ENCODE measurements around the gene PTPRZ1. TPM values are rescaled to one million over a fixed set of nuclear protein-coding genes. Genes with fewer than 3 reads are reported as not detected.

PTPRZ1 gene
- total and polyA plus RNA-seq, 2 donors, result 0.47 to 1.0 TPM

DNA sequence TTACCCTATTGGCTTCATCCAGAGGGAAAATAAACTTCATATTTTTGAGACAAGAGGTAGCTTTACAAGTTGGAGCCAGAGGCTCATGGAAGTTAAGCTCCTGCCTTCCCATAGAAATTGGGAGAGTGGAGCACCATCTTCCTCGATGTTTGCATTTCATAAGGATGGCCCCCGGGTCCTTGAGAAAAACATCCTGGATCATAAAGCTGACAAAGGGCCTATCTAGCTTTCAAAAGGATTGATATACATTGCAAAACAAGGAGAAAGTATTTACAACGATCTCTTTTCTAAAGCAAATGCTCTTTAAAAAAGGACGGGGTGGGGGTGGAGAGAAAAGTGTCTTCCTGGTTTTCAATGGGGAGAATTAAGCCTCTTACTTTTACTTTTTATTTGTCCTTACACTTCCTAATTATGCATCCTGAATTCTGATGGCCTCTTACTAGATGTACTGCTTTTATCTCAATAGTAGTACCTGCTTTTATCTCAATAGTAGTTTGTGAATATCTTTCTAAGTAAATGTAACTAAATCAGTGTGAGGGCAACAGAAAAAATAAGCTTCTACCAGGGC is 65.6 kb downstream of the PTPRZ1 start:
- no peak for DNase-seq (ENCODE audit: low read depth in 6 of 9, low spot score in 9 of 9)
- Histone ChIP-seq H3K9me3 (ENCODE audit: control insufficient read depth in 2 of 2, insufficient read depth in 1 of 2, low read length in 1 of 2) (no peaks in the 10 kb centered on the region), H3K27me3 (ENCODE audit: control insufficient read depth in 2 of 2, insufficient read depth in 1 of 2, low read length in 1 of 2) (no peaks in the 10 kb centered on the region), H3K4me1 (ENCODE audit: control insufficient read depth in 2 of 2, insufficient read depth in 2 of 2, low read length in 2 of 2) (no peaks in the 10 kb centered on the region), H3K36me3 (ENCODE audit: control insufficient read depth in 2 of 2, insufficient read depth in 2 of 2, low read length in 1 of 2) (no peaks in the 10 kb centered on the region), H3K4me3 (ENCODE audit: low read length in 2 of 2) (no peak overlapping the region), H3K27ac (ENCODE audit: low read depth in 1 of 2, low read length in 1 of 2) (no peak overlapping the region)
- WGBS, result 9% methylated on average over 4 of the region's 4 CpGs

DNA sequence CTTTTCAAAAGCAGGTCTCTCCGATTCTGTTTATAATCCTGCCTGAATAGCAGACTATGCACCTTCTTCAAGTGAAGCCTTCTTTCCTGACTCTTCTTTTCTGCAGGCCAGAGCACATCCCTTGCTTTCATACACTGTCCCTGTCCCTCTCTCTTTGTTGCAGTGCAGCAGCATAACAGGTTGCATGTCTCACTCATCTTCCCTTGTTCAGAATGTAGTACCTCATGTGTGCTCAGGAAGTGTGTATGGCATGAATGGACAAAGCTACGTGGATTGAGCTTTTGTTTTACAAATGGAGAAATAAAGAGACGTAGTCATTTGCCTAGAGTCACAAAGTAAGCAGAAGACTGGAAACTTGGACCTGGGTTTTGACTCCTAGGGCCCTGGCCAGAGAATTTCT is 68.0 kb downstream of the PTPRZ1 start:
- DNase-seq (ENCODE audit: low read depth in 6 of 9, low spot score in 9 of 9), result no peak
- H3K27me3 ChIP-seq (ENCODE audit: control insufficient read depth in 2 of 2, insufficient read depth in 1 of 2, low read length in 1 of 2), result no peaks in the 10 kb centered on the region
- no peak overlapping the region for H3K4me3 ChIP-seq (ENCODE audit: low read length in 2 of 2)
- H3K27ac ChIP-seq (ENCODE audit: low read depth in 1 of 2, low read length in 1 of 2), result no peak overlapping the region
- H3K4me1 ChIP-seq (ENCODE audit: control insufficient read depth in 2 of 2, insufficient read depth in 2 of 2, low read length in 2 of 2), result no peaks in the 10 kb centered on the region
- no peaks in the 10 kb centered on the region for H3K36me3 ChIP-seq (ENCODE audit: control insufficient read depth in 2 of 2, insufficient read depth in 2 of 2, low read length in 1 of 2)
- WGBS, result 54% methylated on average over 3 of the region's 3 CpGs
- H3K9me3 ChIP-seq (ENCODE audit: control insufficient read depth in 2 of 2, insufficient read depth in 1 of 2, low read length in 1 of 2), result no peaks in the 10 kb centered on the region

DNA sequence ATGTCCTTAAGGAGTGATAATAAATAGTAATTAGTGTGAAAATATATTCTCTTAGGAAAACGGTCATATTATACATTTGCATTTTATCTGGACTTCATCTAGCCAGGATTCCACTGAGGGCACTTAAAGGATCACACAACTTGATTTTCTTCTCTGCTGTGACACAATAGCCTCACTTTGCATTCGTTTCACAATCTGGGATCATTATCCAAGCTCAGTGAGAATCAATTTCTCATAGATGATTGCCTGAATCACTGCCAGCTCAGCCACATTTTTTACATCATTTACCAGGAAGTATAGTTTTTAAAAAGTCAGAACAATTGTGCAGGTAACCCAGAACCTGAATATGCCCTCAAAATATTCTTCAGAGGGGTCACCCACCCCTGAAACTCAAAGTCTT is 68.9 kb downstream of the PTPRZ1 start:
- Histone ChIP-seq H3K27me3 (ENCODE audit: control insufficient read depth in 2 of 2, insufficient read depth in 1 of 2, low read length in 1 of 2) (no peaks in the 10 kb centered on the region), H3K4me3 (ENCODE audit: low read length in 2 of 2) (no peak overlapping the region), H3K4me1 (ENCODE audit: control insufficient read depth in 2 of 2, insufficient read depth in 2 of 2, low read length in 2 of 2) (no peaks in the 10 kb centered on the region), H3K27ac (ENCODE audit: low read depth in 1 of 2, low read length in 1 of 2) (no peak overlapping the region), H3K9me3 (ENCODE audit: control insufficient read depth in 2 of 2, insufficient read depth in 1 of 2, low read length in 1 of 2) (no peaks in the 10 kb centered on the region), H3K36me3 (ENCODE audit: control insufficient read depth in 2 of 2, insufficient read depth in 2 of 2, low read length in 1 of 2) (no peaks in the 10 kb centered on the region)
- DNase-seq (ENCODE audit: low read depth in 6 of 9, low spot score in 9 of 9), result no peak
- WGBS, result 47% methylated on average over 2 of the region's 2 CpGs

DNA sequence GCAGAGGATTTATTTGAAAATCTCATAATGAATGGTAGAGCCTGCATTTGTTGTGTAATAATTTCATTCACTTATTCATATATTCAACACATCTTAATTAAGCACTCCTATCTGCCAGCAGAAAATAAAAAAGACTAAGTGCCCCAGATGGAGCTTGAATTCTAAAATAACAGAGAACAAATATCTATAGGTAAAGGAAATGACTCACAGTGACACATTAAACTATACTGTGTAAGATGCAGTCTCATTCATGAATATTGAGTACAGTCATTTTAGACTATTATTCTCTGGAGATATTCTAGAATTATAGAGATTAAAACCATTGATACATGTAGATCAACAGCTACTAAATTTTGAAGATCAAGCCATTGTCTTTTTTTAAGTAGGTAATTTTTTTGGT is 72.1 kb downstream of the PTPRZ1 start:
- H3K36me3 ChIP-seq (ENCODE audit: control insufficient read depth in 2 of 2, insufficient read depth in 2 of 2, low read length in 1 of 2), result no peaks in the 10 kb centered on the region
- no peaks in the 10 kb centered on the region for H3K9me3 ChIP-seq (ENCODE audit: control insufficient read depth in 2 of 2, insufficient read depth in 1 of 2, low read length in 1 of 2)
- no peaks in the 10 kb centered on the region for H3K4me1 ChIP-seq (ENCODE audit: control insufficient read depth in 2 of 2, insufficient read depth in 2 of 2, low read length in 2 of 2)
- no peaks in the 10 kb centered on the region for H3K27me3 ChIP-seq (ENCODE audit: control insufficient read depth in 2 of 2, insufficient read depth in 1 of 2, low read length in 1 of 2)
- H3K27ac ChIP-seq (ENCODE audit: low read depth in 1 of 2, low read length in 1 of 2), result no peak overlapping the region
- H3K4me3 ChIP-seq (ENCODE audit: low read length in 2 of 2), result no peak overlapping the region
- no peak for DNase-seq (ENCODE audit: low read depth in 6 of 9, low spot score in 9 of 9)

DNA sequence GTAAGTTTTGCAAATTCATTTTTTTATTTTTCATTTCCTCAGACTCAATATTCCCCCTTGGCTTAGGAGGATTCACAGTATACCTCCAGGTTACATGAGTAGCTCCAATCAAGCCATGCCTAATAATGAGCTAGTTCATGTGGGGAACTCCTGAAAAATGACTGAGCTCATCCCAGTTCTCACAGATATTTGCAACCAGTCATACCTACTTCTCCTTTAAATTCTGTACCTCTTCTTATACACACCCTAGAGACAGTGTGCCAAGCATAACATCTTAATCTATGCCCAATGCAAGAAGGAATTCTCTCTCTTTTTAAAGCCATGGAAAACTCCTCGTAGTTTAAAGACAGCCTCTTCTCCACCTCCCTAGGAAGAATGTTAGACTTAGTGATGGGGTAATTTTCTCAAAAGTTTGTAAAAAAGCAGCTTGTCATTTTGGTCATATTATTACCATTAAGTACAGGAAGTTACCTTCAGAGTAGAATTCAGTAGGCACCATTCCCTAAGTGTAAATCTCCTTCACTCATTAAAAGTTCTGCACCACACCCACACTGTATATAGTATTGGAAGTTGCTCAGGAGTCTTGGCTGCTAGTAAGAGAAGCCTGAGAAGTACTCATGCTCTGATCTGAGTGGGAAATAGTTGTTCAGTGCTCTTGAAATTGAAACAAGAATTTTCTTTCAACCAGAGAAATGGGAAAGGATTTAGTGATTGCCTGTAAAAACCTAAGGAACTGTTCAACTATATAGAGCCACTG is 72.7 kb downstream of the PTPRZ1 start:
- no peaks in the 10 kb centered on the region for H3K9me3 ChIP-seq (ENCODE audit: control insufficient read depth in 2 of 2, insufficient read depth in 1 of 2, low read length in 1 of 2)
- no peak overlapping the region for H3K27ac ChIP-seq (ENCODE audit: low read depth in 1 of 2, low read length in 1 of 2)
- H3K4me3 ChIP-seq (ENCODE audit: low read length in 2 of 2), result no peak overlapping the region
- H3K27me3 ChIP-seq (ENCODE audit: control insufficient read depth in 2 of 2, insufficient read depth in 1 of 2, low read length in 1 of 2), result no peaks in the 10 kb centered on the region
- 85% methylated on average over 1 of the region's 1 CpG for WGBS
- no peaks in the 10 kb centered on the region for H3K36me3 ChIP-seq (ENCODE audit: control insufficient read depth in 2 of 2, insufficient read depth in 2 of 2, low read length in 1 of 2)
- no peaks in the 10 kb centered on the region for H3K4me1 ChIP-seq (ENCODE audit: control insufficient read depth in 2 of 2, insufficient read depth in 2 of 2, low read length in 2 of 2)
- no peak for DNase-seq (ENCODE audit: low read depth in 6 of 9, low spot score in 9 of 9)

DNA sequence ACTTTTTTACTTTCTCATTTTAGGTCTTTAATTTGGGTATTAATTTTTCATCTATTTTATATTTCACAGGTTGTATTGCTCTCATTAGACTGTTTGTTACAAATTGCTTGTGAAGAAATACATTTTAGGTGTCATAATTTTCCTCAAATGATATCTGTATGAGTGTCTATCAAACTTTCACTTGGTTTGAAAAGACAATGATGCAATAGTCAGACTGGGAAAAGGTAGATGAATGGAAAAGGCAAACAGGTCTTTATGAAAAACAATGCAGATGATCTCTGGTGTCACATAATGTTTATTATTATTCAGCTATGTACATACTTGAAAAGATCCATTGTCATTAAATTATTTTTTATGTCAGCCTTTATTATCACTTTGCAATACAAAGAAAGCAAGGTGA is 80.2 kb downstream of the PTPRZ1 start:
- Histone ChIP-seq H3K27me3 (ENCODE audit: control insufficient read depth in 2 of 2, insufficient read depth in 1 of 2, low read length in 1 of 2) (no peaks in the 10 kb centered on the region), H3K9me3 (ENCODE audit: control insufficient read depth in 2 of 2, insufficient read depth in 1 of 2, low read length in 1 of 2) (no peaks in the 10 kb centered on the region), H3K4me3 (ENCODE audit: low read length in 2 of 2) (no peak overlapping the region), H3K36me3 (ENCODE audit: control insufficient read depth in 2 of 2, insufficient read depth in 2 of 2, low read length in 1 of 2) (no peaks in the 10 kb centered on the region), H3K4me1 (ENCODE audit: control insufficient read depth in 2 of 2, insufficient read depth in 2 of 2, low read length in 2 of 2) (no peaks in the 10 kb centered on the region), H3K27ac (ENCODE audit: low read depth in 1 of 2, low read length in 1 of 2) (no peak overlapping the region)
- DNase-seq (ENCODE audit: low read depth in 6 of 9, low spot score in 9 of 9), result no peak

DNA sequence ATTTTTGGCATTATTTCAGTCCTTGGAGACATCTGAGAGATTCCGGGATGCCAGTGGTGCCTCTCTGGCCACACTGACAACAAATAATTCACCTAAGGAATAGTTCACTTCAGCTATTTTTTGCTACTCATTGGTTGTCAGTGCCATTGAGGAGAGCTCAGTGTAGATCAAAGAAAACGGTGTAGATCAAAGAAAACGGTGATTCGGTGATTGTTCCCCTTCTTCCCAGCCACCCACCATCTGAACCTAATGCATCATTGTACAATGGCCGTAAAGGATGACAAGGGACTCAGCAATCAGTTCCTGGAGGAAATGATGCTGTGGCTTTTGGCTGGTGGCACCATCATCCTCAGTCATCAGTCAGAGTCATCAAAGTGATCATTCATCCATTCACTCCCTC is 80.6 kb downstream of the PTPRZ1 start:
- 69% methylated on average over 5 of the region's 5 CpGs for WGBS
- Histone ChIP-seq H3K27ac (ENCODE audit: low read depth in 1 of 2, low read length in 1 of 2) (no peak overlapping the region), H3K9me3 (ENCODE audit: control insufficient read depth in 2 of 2, insufficient read depth in 1 of 2, low read length in 1 of 2) (no peaks in the 10 kb centered on the region), H3K27me3 (ENCODE audit: control insufficient read depth in 2 of 2, insufficient read depth in 1 of 2, low read length in 1 of 2) (no peaks in the 10 kb centered on the region), H3K4me1 (ENCODE audit: control insufficient read depth in 2 of 2, insufficient read depth in 2 of 2, low read length in 2 of 2) (no peaks in the 10 kb centered on the region), H3K4me3 (ENCODE audit: low read length in 2 of 2) (no peak overlapping the region), H3K36me3 (ENCODE audit: control insufficient read depth in 2 of 2, insufficient read depth in 2 of 2, low read length in 1 of 2) (no peaks in the 10 kb centered on the region)
- DNase-seq (ENCODE audit: low read depth in 6 of 9, low spot score in 9 of 9), result no peak

DNA sequence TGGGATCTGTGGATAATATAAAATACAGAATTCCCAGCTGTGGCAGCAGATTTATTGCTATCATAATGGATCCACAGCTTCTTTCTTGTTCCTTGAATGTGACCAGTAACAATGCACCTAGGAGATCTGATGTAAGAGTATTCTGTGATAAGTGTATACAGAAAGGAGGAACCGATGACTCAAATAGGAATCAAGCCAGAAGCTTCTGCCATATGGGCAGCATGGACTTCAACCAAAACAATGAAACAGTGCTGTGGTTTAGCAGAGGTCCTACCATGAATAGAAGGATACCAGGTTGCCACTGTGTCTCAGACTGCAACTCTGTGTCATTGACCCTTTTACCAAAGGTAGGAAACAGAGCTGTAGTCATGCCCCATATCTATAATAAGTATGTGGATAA is 81.8 kb downstream of the PTPRZ1 start:
- 96% methylated on average over 1 of the region's 1 CpG for WGBS
- DNase-seq (ENCODE audit: low read depth in 6 of 9, low spot score in 9 of 9), result no peak
- Histone ChIP-seq H3K27me3 (ENCODE audit: control insufficient read depth in 2 of 2, insufficient read depth in 1 of 2, low read length in 1 of 2) (no peaks in the 10 kb centered on the region), H3K4me1 (ENCODE audit: control insufficient read depth in 2 of 2, insufficient read depth in 2 of 2, low read length in 2 of 2) (no peaks in the 10 kb centered on the region), H3K9me3 (ENCODE audit: control insufficient read depth in 2 of 2, insufficient read depth in 1 of 2, low read length in 1 of 2) (no peaks in the 10 kb centered on the region), H3K27ac (ENCODE audit: low read depth in 1 of 2, low read length in 1 of 2) (no peak overlapping the region), H3K4me3 (ENCODE audit: low read length in 2 of 2) (no peak overlapping the region), H3K36me3 (ENCODE audit: control insufficient read depth in 2 of 2, insufficient read depth in 2 of 2, low read length in 1 of 2) (no peaks in the 10 kb centered on the region)

DNA sequence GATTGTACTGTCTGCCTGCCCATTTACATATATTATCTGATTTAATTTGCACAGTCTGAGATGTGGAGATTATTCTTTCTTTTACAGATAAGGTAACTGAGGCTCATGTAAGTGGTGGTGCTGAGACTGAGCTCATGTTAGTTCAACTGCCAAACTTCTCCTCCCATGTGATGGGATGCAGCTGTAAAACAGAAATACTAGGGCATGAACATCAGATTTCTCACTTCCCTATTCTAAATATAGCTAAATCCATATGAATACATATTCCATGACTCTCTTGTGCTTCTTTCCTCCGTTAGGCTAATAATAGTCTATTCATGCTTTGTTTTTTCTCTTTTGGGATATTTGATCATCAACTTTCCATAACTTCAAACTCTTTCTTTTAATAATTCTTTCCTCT is 84.7 kb downstream of the PTPRZ1 start:
- Histone ChIP-seq H3K9me3 (ENCODE audit: control insufficient read depth in 2 of 2, insufficient read depth in 1 of 2, low read length in 1 of 2) (no peaks in the 10 kb centered on the region), H3K27ac (ENCODE audit: low read depth in 1 of 2, low read length in 1 of 2) (no peak overlapping the region), H3K4me3 (ENCODE audit: low read length in 2 of 2) (no peak overlapping the region), H3K36me3 (ENCODE audit: control insufficient read depth in 2 of 2, insufficient read depth in 2 of 2, low read length in 1 of 2) (no peaks in the 10 kb centered on the region), H3K27me3 (ENCODE audit: control insufficient read depth in 2 of 2, insufficient read depth in 1 of 2, low read length in 1 of 2) (no peaks in the 10 kb centered on the region), H3K4me1 (ENCODE audit: control insufficient read depth in 2 of 2, insufficient read depth in 2 of 2, low read length in 2 of 2) (no peaks in the 10 kb centered on the region)
- DNase-seq (ENCODE audit: low read depth in 6 of 9, low spot score in 9 of 9), result no peak
- WGBS, result 71% methylated on average over 1 of the region's 1 CpG
